A673 (cell line): ENCODE measurements around the gene HBG2. TPM values are rescaled to one million over a fixed set of nuclear protein-coding genes. Genes with fewer than 3 reads are reported as not detected.

Experiments
- BruUV-seq: library from RNA; stranded (reverse); fragments of 400-500 nt; replicated peaks from 2 replicates; lab custom pipeline; 2021; lab: Mats Ljungman, UMichigan
- CTCF ChIA-PET: fragments of 300-600 bp; sonication (Branson Sonifier 250); formaldehyde crosslinking; loops from one replicate; lab custom pipeline; 2022; ENCODE audit warnings: antibody characterized with exemption; lab: Charles Lee
- POLR2A ChIA-PET: fragments of 300-600 bp; sonication (Branson Sonifier 250); formaldehyde crosslinking; loops from one replicate; lab custom pipeline; 2022; ENCODE audit warnings: antibody characterized with exemption; ENCODE audit not compliant: low non-redundant PET; lab: Charles Lee
- DNase-seq: peaks from one replicate; pipeline ENCODE4 v3.0.0-alpha.2; 2015; ENCODE audit warnings: low spot score
- H3K27ac ChIP-seq: fragments of 200-600 bp; sonication (generic); 2 replicates; pipeline ENCODE4 v1.5.1; 2016; ENCODE audit warnings: mixed run types, low read depth, mild to moderate bottlenecking, mixed read lengths, antibody characterized with exemption, low read length; ENCODE audit not compliant: poor library complexity, severe bottlenecking
- H3K27me3 ChIP-seq: fragments of 200-600 bp; sonication (generic); replicated peaks from 2 replicates; pipeline ENCODE4 v1.6.1; 2017; ENCODE audit warnings: mixed run types, low read depth, mild to moderate bottlenecking, mixed read lengths, antibody characterized with exemption, low read length; ENCODE audit not compliant: insufficient read depth, poor library complexity
- H3K36me3 ChIP-seq: fragments of 200-600 bp; sonication (generic); 2 replicates; pipeline ENCODE4 v1.6.1; 2016; ENCODE audit warnings: mixed run types, mild to moderate bottlenecking, mixed read lengths, antibody characterized with exemption, low read length; ENCODE audit not compliant: insufficient read depth, poor library complexity, severe bottlenecking
- H3K4me1 ChIP-seq: fragments of 200-600 bp; sonication (generic); 2 replicates; pipeline ENCODE4 v1.6.1; 2017; ENCODE audit warnings: mixed run types, mild to moderate bottlenecking, mixed read lengths, antibody characterized with exemption, low read length; ENCODE audit not compliant: insufficient read depth, poor library complexity, severe bottlenecking
- H3K4me3 ChIP-seq: fragments of 200-600 bp; sonication (generic); 2 replicates; pipeline ENCODE4 v1.5.1; 2016; ENCODE audit warnings: low read depth, mixed run types, mild to moderate bottlenecking, mixed read lengths, low read length; ENCODE audit not compliant: poor library complexity, severe bottlenecking
- H3K9me3 ChIP-seq: fragments of 200-600 bp; sonication (generic); 2 replicates; pipeline ENCODE4 v1.6.1; 2016; ENCODE audit warnings: mixed run types, low read depth, mild to moderate bottlenecking, mixed read lengths, antibody characterized with exemption, low read length; ENCODE audit not compliant: poor library complexity, severe bottlenecking
- CTCF ChIP-seq: fragments of 300-800, 200-600 bp; sonication (generic); conservative IDR thresholded peaks from 2 replicates; pipeline ENCODE4 v1.5.1; 2017; ENCODE audit warnings: low read depth, mild to moderate bottlenecking, antibody characterized with exemption, low read length, moderate library complexity, mixed read lengths
- EZH2 ChIP-seq: fragments of 200-600 bp; sonication (generic); IDR thresholded peaks from 2 replicates; pipeline ENCODE4 v1.6.1; 2017; ENCODE audit warnings: borderline replicate concordance, low read depth, mild to moderate bottlenecking, mixed read lengths, antibody characterized with exemption, low read length; ENCODE audit not compliant: poor library complexity, severe bottlenecking
- intact Hi-C: fragments of 100-400 bp; cut with micrococcal nuclease; formaldehyde crosslinking; loops from one replicate; pipeline ENCODE4 v1.10.0; 2022; ENCODE audit not compliant: unreplicated experiment
- total RNA-seq: library from RNA; stranded (reverse); gene quantifications from 2 replicates; pipeline ENCODE4 v1.2.3, GENCODE V29; 2021

The HBG2 gene
- total RNA-seq, 1 experiment from 2014 or later: not detected

- H3K27me3 ChIP-seq: no peaks in the 10 kb centered on the region
- POLR2A ChIA-PET: no interaction called here
- CTCF ChIA-PET: no interaction called here
- TF ChIP-seq CTCF (no peak), EZH2 (no peak)
- no peaks in the 10 kb centered on the region for H3K9me3 ChIP-seq
- no peak overlapping the region for H3K4me3 ChIP-seq
- no peaks in the 10 kb centered on the region for H3K4me1 ChIP-seq
- DNase-seq: no peak
- H3K27ac ChIP-seq: no peak overlapping the region
- intact Hi-C loops: no loop called here
- no TSS peak for BruUV-seq
- no peaks in the 10 kb centered on the region for H3K36me3 ChIP-seq
Observed at GRCh38 chr11:5239046-5239445, 15.5 kb downstream of the HBG2 start.

- intact Hi-C loops: no loop called here
Observed at GRCh38 chr11:5238486-5238885, 16.1 kb downstream of the HBG2 start.

GRCh38 chr11:5237420-5237819, 17.2 kb downstream of the HBG2 start:
- DNase-seq: no peak
- no TSS peak for BruUV-seq
- H3K9me3 ChIP-seq: no peaks in the 10 kb centered on the region
- no peaks in the 10 kb centered on the region for H3K27me3 ChIP-seq
- no peaks in the 10 kb centered on the region for H3K4me1 ChIP-seq
- intact Hi-C loops: no loop called here
- no peak overlapping the region for H3K27ac ChIP-seq
- CTCF ChIA-PET: no interaction called here
- POLR2A ChIA-PET: no interaction called here
- no peak for TF ChIP-seq EZH2
- TF ChIP-seq CTCF: no peak
- no peaks in the 10 kb centered on the region for H3K36me3 ChIP-seq
- no peak overlapping the region for H3K4me3 ChIP-seq

More at GRCh38 chr11:5238486-5238885, 16.1 kb downstream of the HBG2 start:
- Histone ChIP-seq H3K4me3 (no peak overlapping the region), H3K27me3 (no peaks in the 10 kb centered on the region), H3K9me3 (no peaks in the 10 kb centered on the region), H3K27ac (no peak overlapping the region), H3K36me3 (no peaks in the 10 kb centered on the region), H3K4me1 (no peaks in the 10 kb centered on the region)
- no TSS peak for BruUV-seq
- no peak for DNase-seq
- ChIA-PET CTCF (no interaction called here), POLR2A (no interaction called here)
- TF ChIP-seq CTCF: no peak
- no peak for TF ChIP-seq EZH2
